SU-DHL-6 (cell line): ENCODE data around the gene PCDH12.

Experiments
- EZH2phosphoT487 ChIP-seq: fragments of 200-600 bp; sonication (generic), shearing (Covaris generic); conservative IDR thresholded peaks from 2 replicates; pipeline ENCODE4 v1.6.1; 2018; ENCODE audit warnings: mild to moderate bottlenecking, antibody characterized with exemption, low read length, moderate library complexity, mixed read lengths
- TF ChIP-seq, protein P1 (sequence below): fragments of 200-600 bp; sonication (generic); IDR thresholded peaks from one replicate; pipeline ENCODE4 v1.5.1; 2017; ENCODE audit warnings: antibody characterized with exemption, mild to moderate bottlenecking, low read length, moderate library complexity; ENCODE audit not compliant: insufficient read depth, poor library complexity, severe bottlenecking

GRCh38 chr5:141994511-141995136 lies 36.6 kb upstream of the PCDH12 start:
- TF ChIP-seq, protein P1, sequence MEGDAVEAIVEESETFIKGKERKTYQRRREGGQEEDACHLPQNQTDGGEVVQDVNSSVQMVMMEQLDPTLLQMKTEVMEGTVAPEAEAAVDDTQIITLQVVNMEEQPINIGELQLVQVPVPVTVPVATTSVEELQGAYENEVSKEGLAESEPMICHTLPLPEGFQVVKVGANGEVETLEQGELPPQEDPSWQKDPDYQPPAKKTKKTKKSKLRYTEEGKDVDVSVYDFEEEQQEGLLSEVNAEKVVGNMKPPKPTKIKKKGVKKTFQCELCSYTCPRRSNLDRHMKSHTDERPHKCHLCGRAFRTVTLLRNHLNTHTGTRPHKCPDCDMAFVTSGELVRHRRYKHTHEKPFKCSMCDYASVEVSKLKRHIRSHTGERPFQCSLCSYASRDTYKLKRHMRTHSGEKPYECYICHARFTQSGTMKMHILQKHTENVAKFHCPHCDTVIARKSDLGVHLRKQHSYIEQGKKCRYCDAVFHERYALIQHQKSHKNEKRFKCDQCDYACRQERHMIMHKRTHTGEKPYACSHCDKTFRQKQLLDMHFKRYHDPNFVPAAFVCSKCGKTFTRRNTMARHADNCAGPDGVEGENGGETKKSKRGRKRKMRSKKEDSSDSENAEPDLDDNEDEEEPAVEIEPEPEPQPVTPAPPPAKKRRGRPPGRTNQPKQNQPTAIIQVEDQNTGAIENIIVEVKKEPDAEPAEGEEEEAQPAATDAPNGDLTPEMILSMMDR, result no peak
- TF ChIP-seq EZH2phosphoT487, result no peak
